ENCODE measurements around the gene SAPCD1. TPM values are rescaled to one million over a fixed set of nuclear protein-coding genes. Genes with fewer than 3 reads are reported as not detected.

Gene SAPCD1
- total and polyA plus RNA-seq, 2 donors from 2014 or later = 6.5 to 6.8 TPM

DNA sequence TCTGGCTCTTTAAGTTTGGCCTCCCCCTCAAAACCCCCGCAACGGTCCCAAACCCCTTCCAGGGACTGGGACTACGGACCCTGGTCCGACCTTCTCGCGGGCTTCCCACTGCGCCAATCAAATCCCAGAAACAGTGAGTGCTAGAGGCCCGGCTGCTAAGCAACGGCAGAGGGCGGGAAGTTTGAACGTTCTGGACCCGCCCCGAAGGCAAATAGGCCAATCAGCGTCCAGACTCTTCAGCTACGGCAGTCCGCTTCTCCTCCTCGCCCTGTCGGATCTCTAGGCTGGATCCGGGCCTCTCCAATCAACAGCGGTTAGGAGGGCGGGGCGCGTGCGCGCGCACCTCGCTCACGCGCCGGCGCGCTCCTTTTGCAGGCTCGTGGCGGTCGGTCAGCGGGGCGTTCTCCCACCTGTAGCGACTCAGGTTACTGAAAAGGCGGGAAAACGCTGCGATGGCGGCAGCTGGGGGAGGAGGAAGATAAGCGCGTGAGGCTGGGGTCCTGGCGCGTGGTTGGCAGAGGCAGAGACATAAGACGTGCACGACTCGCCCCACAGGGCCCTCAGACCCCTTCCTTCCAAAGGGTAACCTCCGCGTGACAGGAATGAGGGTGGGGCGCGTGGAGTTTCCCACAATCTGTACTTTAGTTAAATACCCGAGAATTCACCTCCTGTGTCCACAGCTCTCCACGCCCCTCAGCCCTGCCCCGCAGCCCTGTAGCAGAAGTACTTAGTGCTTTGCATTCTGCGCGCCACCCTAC lies 22.6 kb upstream of the SAPCD1 start, which contains the start of gene MSH5:
Gene MSH5 (plus strand): TSS at position 367 of the 758 bp plus-strand sequence. CDS start 462 bp downstream, outside the sequence.
- intact Hi-C loops (cut with DNase I) = no loop called here
- Histone ChIP-seq H3K9ac (ENCODE audit: low read length in 3 of 3) (peak within 1 kb of the TSS; percentile 60 to 80 (median 78)), H3K27me3 (ENCODE audit: control insufficient read depth, insufficient read depth, low read length) (no peaks in the 10 kb centered on the region), H3K4me3 (ENCODE audit: low read length in 3 of 3) (peak within 1 kb of the TSS; percentile 74 to 93 (median 88)), H3K36me3 (ENCODE audit: control insufficient read depth in 2 of 3, insufficient read depth in 3 of 3, low read length in 3 of 3) (peaks cover 0 to 2% (median 0%) of the 10 kb centered on the region in 3 donors), H3K4me1 (ENCODE audit: control insufficient read depth in 2 of 3, insufficient read depth in 2 of 3, low read depth in 1 of 3, low read length in 3 of 3) (peaks cover 10 to 32% (median 27%) of the 10 kb centered on the region in 3 donors), H3K27ac (ENCODE audit: low read depth in 2 of 2, low read length in 2 of 2) (peak within 1 kb of the TSS; percentile 92 to 93), H3K9me3 (ENCODE audit: control insufficient read depth in 2 of 3, insufficient read depth in 1 of 3, low read length in 3 of 3) (no peaks in the 10 kb centered on the region)
- TF ChIP-seq, protein P1, sequence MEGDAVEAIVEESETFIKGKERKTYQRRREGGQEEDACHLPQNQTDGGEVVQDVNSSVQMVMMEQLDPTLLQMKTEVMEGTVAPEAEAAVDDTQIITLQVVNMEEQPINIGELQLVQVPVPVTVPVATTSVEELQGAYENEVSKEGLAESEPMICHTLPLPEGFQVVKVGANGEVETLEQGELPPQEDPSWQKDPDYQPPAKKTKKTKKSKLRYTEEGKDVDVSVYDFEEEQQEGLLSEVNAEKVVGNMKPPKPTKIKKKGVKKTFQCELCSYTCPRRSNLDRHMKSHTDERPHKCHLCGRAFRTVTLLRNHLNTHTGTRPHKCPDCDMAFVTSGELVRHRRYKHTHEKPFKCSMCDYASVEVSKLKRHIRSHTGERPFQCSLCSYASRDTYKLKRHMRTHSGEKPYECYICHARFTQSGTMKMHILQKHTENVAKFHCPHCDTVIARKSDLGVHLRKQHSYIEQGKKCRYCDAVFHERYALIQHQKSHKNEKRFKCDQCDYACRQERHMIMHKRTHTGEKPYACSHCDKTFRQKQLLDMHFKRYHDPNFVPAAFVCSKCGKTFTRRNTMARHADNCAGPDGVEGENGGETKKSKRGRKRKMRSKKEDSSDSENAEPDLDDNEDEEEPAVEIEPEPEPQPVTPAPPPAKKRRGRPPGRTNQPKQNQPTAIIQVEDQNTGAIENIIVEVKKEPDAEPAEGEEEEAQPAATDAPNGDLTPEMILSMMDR (IDR thresholded peaks at IDR 0.05; ENCODE audit: borderline replicate concordance, extremely low read depth, insufficient read depth) = no peak
- FAIRE-seq = peak; percentile 76
- DNase-seq = peak; percentile 98 to 100 (median 100)

- H3K4me3 ChIP-seq (ENCODE audit: low read length in 3 of 3) = peak overlapping the region; percentile 74 to 93 (median 88)
- peaks cover 0 to 2% (median 0%) of the 10 kb centered on the region in 3 donors for H3K36me3 ChIP-seq (ENCODE audit: control insufficient read depth in 2 of 3, insufficient read depth in 3 of 3, low read length in 3 of 3)
- FAIRE-seq = no peak
- peaks cover 10 to 32% (median 27%) of the 10 kb centered on the region in 3 donors for H3K4me1 ChIP-seq (ENCODE audit: control insufficient read depth in 2 of 3, insufficient read depth in 2 of 3, low read depth in 1 of 3, low read length in 3 of 3)
- H3K9ac ChIP-seq (ENCODE audit: low read length in 3 of 3) = peak overlapping the region; percentile 37 to 80 (median 60)
- H3K27me3 ChIP-seq (ENCODE audit: control insufficient read depth, insufficient read depth, low read length) = no peaks in the 10 kb centered on the region
- peak in 2 of 5 donors; percentile 38 to 47 for DNase-seq
- H3K27ac ChIP-seq (ENCODE audit: low read depth in 2 of 2, low read length in 2 of 2) = peak overlapping the region; percentile 92 to 93
- intact Hi-C loops (cut with DNase I) = no loop called here
- TF ChIP-seq, protein P1 (IDR thresholded peaks at IDR 0.05; ENCODE audit: borderline replicate concordance, extremely low read depth, insufficient read depth) = no peak
- H3K9me3 ChIP-seq (ENCODE audit: control insufficient read depth in 2 of 3, insufficient read depth in 1 of 3, low read length in 3 of 3) = no peaks in the 10 kb centered on the region
Measured at GRCh38 chr6:31740397-31741223, 21.8 kb upstream of the SAPCD1 start.

GRCh38 chr6:31741815-31742214 lies 20.6 kb upstream of the SAPCD1 start:
- H3K27me3 ChIP-seq (ENCODE audit: control insufficient read depth, insufficient read depth, low read length) = no peaks in the 10 kb centered on the region
- intact Hi-C loops (cut with DNase I) = no loop called here
- peaks cover 10 to 27% (median 24%) of the 10 kb centered on the region in 3 donors for H3K4me1 ChIP-seq (ENCODE audit: control insufficient read depth in 2 of 3, insufficient read depth in 2 of 3, low read depth in 1 of 3, low read length in 3 of 3)
- H3K36me3 ChIP-seq (ENCODE audit: control insufficient read depth in 2 of 3, insufficient read depth in 3 of 3, low read length in 3 of 3) = peaks cover 0 to 2% (median 0%) of the 10 kb centered on the region in 3 donors
- H3K4me3 ChIP-seq (ENCODE audit: low read length in 3 of 3) = no peak overlapping the region
- no peak for FAIRE-seq
- no peak overlapping the region for H3K27ac ChIP-seq (ENCODE audit: low read depth in 2 of 2, low read length in 2 of 2)
- H3K9ac ChIP-seq (ENCODE audit: low read length in 3 of 3) = no peak overlapping the region
- DNase-seq = peak in 1 of 5 donors; percentile 5
- TF ChIP-seq, protein P1 (IDR thresholded peaks at IDR 0.05; ENCODE audit: borderline replicate concordance, extremely low read depth, insufficient read depth) = no peak
- H3K9me3 ChIP-seq (ENCODE audit: control insufficient read depth in 2 of 3, insufficient read depth in 1 of 3, low read length in 3 of 3) = no peaks in the 10 kb centered on the region
